WTC11 (cell line): Measurements from ENCODE around the gene CHDH. TPM values are rescaled to one million over a fixed set of nuclear protein-coding genes. Genes with fewer than 3 reads are reported as not detected.

ENCODE experiments used
- ATAC-seq: fragments of 200-7000 bp; cut with Tn5 transposase; 2 replicates; pipeline ENCODE4 v1.10.0; 2021; ENCODE audit warnings: mild to moderate bottlenecking, moderate library complexity
- CTCF ChIA-PET: fragments of 300-600 bp; sonication (Branson Sonifier 250); formaldehyde crosslinking; loops from one replicate; lab custom pipeline; 2021; ENCODE audit warnings: antibody characterized with exemption; lab: Charles Lee
- POLR2A ChIA-PET: fragments of 350-600 bp; sonication (Branson Sonifier 250); formaldehyde crosslinking; loops from one replicate; lab custom pipeline; 2021; ENCODE audit warnings: antibody characterized with exemption; lab: Charles Lee
- DNase-seq: peaks from one replicate; pipeline ENCODE4 v3.0.0; 2021; ENCODE audit warnings: low spot score
- H3K27ac Mint-ChIP-seq: 2 replicates; pipeline ENCODE4 v1.8.0; 2021; ENCODE audit warnings: mixed read lengths
- H3K27me3 Mint-ChIP-seq: 2 replicates; pipeline ENCODE4 v1.8.0; 2021; ENCODE audit warnings: low read depth, mild to moderate bottlenecking, moderate library complexity, mixed read lengths
- H3K36me3 Mint-ChIP-seq: 2 replicates; pipeline ENCODE4 v1.8.0; 2021; ENCODE audit warnings: mixed read lengths
- H3K4me1 Mint-ChIP-seq: 2 replicates; pipeline ENCODE4 v1.8.0; 2022; ENCODE audit warnings: mixed read lengths
- H3K4me3 Mint-ChIP-seq: 2 replicates; pipeline ENCODE4 v1.8.0; 2021; ENCODE audit warnings: mild to moderate bottlenecking, moderate library complexity, mixed read lengths
- H3K9me3 Mint-ChIP-seq: 2 replicates; pipeline ENCODE4 v1.8.0; 2021; ENCODE audit warnings: mixed read lengths
- AFF4 ChIP-seq: sonication (generic); formaldehyde crosslinking; IDR thresholded peaks from 2 replicates; pipeline ENCODE4 v1.8.1; 2023; ENCODE audit warnings: mild to moderate bottlenecking, missing genetic modification reagents, borderline replicate concordance
- CREB1 ChIP-seq: sonication (generic); formaldehyde crosslinking; IDR thresholded peaks from 2 replicates; pipeline ENCODE4 v1.8.0; 2023; ENCODE audit warnings: mild to moderate bottlenecking, missing genetic modification reagents
- CTCF ChIP-seq: fragments of 200-600 bp; IDR thresholded peaks from 2 replicates; pipeline ENCODE4 v1.8.0; 2022; ENCODE audit warnings: antibody characterized with exemption
- ELF4 ChIP-seq: sonication (generic); formaldehyde crosslinking; IDR thresholded peaks from 2 replicates; pipeline ENCODE4 v1.8.1; 2022; ENCODE audit warnings: low read depth, mild to moderate bottlenecking, moderate library complexity, missing genetic modification reagents
- FOXJ3 ChIP-seq: sonication (generic); formaldehyde crosslinking; IDR thresholded peaks from 2 replicates; pipeline ENCODE4 v1.9.0; 2021; ENCODE audit warnings: missing genetic modification reagents, mild to moderate bottlenecking, borderline replicate concordance
- FOXP1 ChIP-seq: sonication (generic); formaldehyde crosslinking; IDR thresholded peaks from 2 replicates; pipeline ENCODE4 v1.8.0; 2022; ENCODE audit warnings: missing genetic modification reagents, mild to moderate bottlenecking, moderate library complexity, borderline replicate concordance
- GRHL2 ChIP-seq: fragments of 250-450 bp; sonication (Bioruptor Pico); IDR thresholded peaks from 2 replicates; pipeline ENCODE4 v1.8.0; 2022; ENCODE audit warnings: mild to moderate bottlenecking, moderate library complexity; ENCODE audit not compliant: insufficient replicate concordance, severe bottlenecking
- IRF2 ChIP-seq: sonication (generic); formaldehyde crosslinking; IDR thresholded peaks from 2 replicates; pipeline ENCODE4 v1.8.0; 2022; ENCODE audit warnings: low read depth, missing genetic modification reagents, borderline replicate concordance
- JUN ChIP-seq: sonication (generic); formaldehyde crosslinking; IDR thresholded peaks from 2 replicates; pipeline ENCODE4 v1.8.0; 2023; ENCODE audit warnings: mild to moderate bottlenecking, missing genetic modification reagents
- KAT7 ChIP-seq: sonication (generic); formaldehyde crosslinking; IDR thresholded peaks from 2 replicates; pipeline ENCODE4 v1.8.1; 2023; ENCODE audit warnings: missing genetic modification reagents, mild to moderate bottlenecking, borderline replicate concordance
- MLX ChIP-seq: sonication (generic); formaldehyde crosslinking; IDR thresholded peaks from 2 replicates; pipeline ENCODE4 v1.8.1; 2023; ENCODE audit warnings: mild to moderate bottlenecking, missing genetic modification reagents, moderate library complexity
- MXD4 ChIP-seq: fragments of 250-450 bp; sonication (Bioruptor Pico); IDR thresholded peaks from 2 replicates; pipeline ENCODE4 v1.8.0; 2021; ENCODE audit warnings: mild to moderate bottlenecking, moderate library complexity, borderline replicate concordance
- NR2C2 ChIP-seq: sonication (generic); formaldehyde crosslinking; IDR thresholded peaks from 2 replicates; pipeline ENCODE4 v1.8.0; 2022; ENCODE audit warnings: mild to moderate bottlenecking, missing genetic modification reagents
- TP53 ChIP-seq: sonication (generic); formaldehyde crosslinking; IDR thresholded peaks from 2 replicates; pipeline ENCODE4 v1.8.1; 2023; ENCODE audit warnings: mild to moderate bottlenecking, missing genetic modification reagents
- ZBTB21 ChIP-seq: sonication (generic); formaldehyde crosslinking; IDR thresholded peaks from 2 replicates; pipeline ENCODE4 v1.8.1; 2023; ENCODE audit warnings: mild to moderate bottlenecking, missing genetic modification reagents, borderline replicate concordance
- ZNF281 ChIP-seq: sonication (generic); formaldehyde crosslinking; IDR thresholded peaks from 2 replicates; pipeline ENCODE4 v1.8.0; 2023; ENCODE audit warnings: mild to moderate bottlenecking, missing genetic modification reagents
- ZNF512 ChIP-seq: sonication (generic); formaldehyde crosslinking; IDR thresholded peaks from 2 replicates; pipeline ENCODE4 v1.8.1; 2022; ENCODE audit warnings: missing genetic modification reagents, borderline replicate concordance
- total RNA-seq: library from RNA; stranded (reverse); gene quantifications from 3 replicates; pipeline ENCODE4 v1.2.3, GENCODE V29; 2021

The CHDH gene
- total RNA-seq, 1 experiment from 2014 or later: 11.7 TPM

- no peak for TF ChIP-seq MXD4 (CRISPR knock-in tag)
- no peak for TF ChIP-seq ZNF281
- TF ChIP-seq ELF4: no peak
- TF ChIP-seq KAT7: no peak
- no peak for TF ChIP-seq ZBTB21 (CRISPR knock-in tag)
- TF ChIP-seq, all 79 proteins: peak for 0
These were observed 46.8 kb downstream of the CHDH start (continued) for GRCh38 chr3:53799338-53799865.

GRCh38 chr3:53798144-53798543 lies 48.1 kb downstream of the CHDH start:
- Mint-ChIP-seq H3K27ac (no peak overlapping the region), H3K27me3 (no peaks in the 10 kb centered on the region), H3K4me1 (no peaks in the 10 kb centered on the region; the same call in 1 of the 2 replicates), H3K4me3 (no peak overlapping the region), H3K9me3 (no peaks in the 10 kb centered on the region), H3K36me3 (no peaks in the 10 kb centered on the region)
- no peak for TF ChIP-seq CREB1 (CRISPR knock-in tag)
- TF ChIP-seq AFF4: no peak
- no peak for TF ChIP-seq JUN (CRISPR knock-in tag)
- TF ChIP-seq FOXJ3: no peak
- no peak for TF ChIP-seq MLX (CRISPR knock-in tag)
- TF ChIP-seq NR2C2 (CRISPR knock-in tag): no peak
- no peak for TF ChIP-seq IRF2
- TF ChIP-seq MXD4 (CRISPR knock-in tag): no peak
- no peak for TF ChIP-seq FOXP1 (CRISPR knock-in tag)
- TF ChIP-seq ZBTB21 (CRISPR knock-in tag): no peak
- DNase-seq (no peak), ATAC-seq (no peak)
- CTCF ChIA-PET: no interaction called here
- POLR2A ChIA-PET: no interaction called here

GRCh38 chr3:53795789-53796560 lies 50.2 kb downstream of the CHDH start:
- TF ChIP-seq ZNF512 (CRISPR knock-in tag) (no peak), TP53 (CRISPR knock-in tag) (no peak), JUN (CRISPR knock-in tag) (no peak), CTCF (no peak), GRHL2 (CRISPR knock-in tag) (no peak), FOXP1 (CRISPR knock-in tag) (no peak)
- Mint-ChIP-seq H3K36me3 (no peaks in the 10 kb centered on the region), H3K27me3 (no peaks in the 10 kb centered on the region), H3K9me3 (no peaks in the 10 kb centered on the region), H3K27ac (no peak overlapping the region), H3K4me1 (no peaks in the 10 kb centered on the region; the same call in 1 of the 2 replicates), H3K4me3 (no peak overlapping the region)
- POLR2A ChIA-PET: no interaction called here
- CTCF ChIA-PET: no interaction called here
- no peak for ATAC-seq
- no peak for DNase-seq
